GM12874 (cell line): Measurements from ENCODE around the gene TSPAN9.

Experiments
- CTCF ChIP-seq: IDR thresholded peaks from 2 replicates; pipeline ENCODE4 v1.5.1; 2011; ENCODE audit warnings: low read depth, mild to moderate bottlenecking, control low read depth, low read length, moderate library complexity; ENCODE audit not compliant: insufficient read depth

TSPAN9 gene

GRCh38 chr12:3054374-3054773 lies 22.8 kb upstream of the TSPAN9 start:
- no peak for TF ChIP-seq CTCF

GRCh38 chr12:3055026-3055703 lies 22.0 kb upstream of the TSPAN9 start:
- TF ChIP-seq CTCF = no peak

- TF ChIP-seq CTCF = no peak
Measured at GRCh38 chr12:3055704-3056467, 21.3 kb upstream of the TSPAN9 start.

- TF ChIP-seq CTCF = no peak
Measured at GRCh38 chr12:3061059-3061458, 16.1 kb upstream of the TSPAN9 start.

GRCh38 chr12:3061501-3062215 lies 15.5 kb upstream of the TSPAN9 start:
- no peak for TF ChIP-seq CTCF

- TF ChIP-seq CTCF = no peak
Measured at GRCh38 chr12:3065300-3065699, 11.9 kb upstream of the TSPAN9 start.

- TF ChIP-seq CTCF = no peak
Measured at GRCh38 chr12:3069714-3070113, 7.5 kb upstream of the TSPAN9 start.
